Measurements from ENCODE around the gene ADGRD2.

- no peak for TF ChIP-seq CTCF (conservative IDR thresholded peaks at IDR 0.05; ENCODE audit: low read depth, low read length)
- TF ChIP-seq EZH2 (IDR thresholded peaks at IDR 0.05; ENCODE audit: borderline replicate concordance, low read depth, low read length, poor library complexity, severe bottlenecking) = no peak
Observed at GRCh38 chr9:124440786-124441185, 9.5 kb upstream of the ADGRD2 start.

Measured in A673 (cell line).